NOMO-1 treated with DMSO at 0.1 percent for 48 hours (cell line): Measurements from ENCODE around the gene PTPRD.

Source experiments
- DNase-seq: peaks from one replicate; lab custom pipeline; 2025; ENCODE audit not compliant: unreplicated experiment; lab: John Stamatoyannopoulos, UW

PTPRD gene

GRCh38 chr9:10208691-10209069 lies 404.1 kb downstream of the PTPRD start:
- DNase-seq = no peak

- DNase-seq = no peak
Observed at GRCh38 chr9:10204276-10204675, 408.5 kb downstream of the PTPRD start.

DNA sequence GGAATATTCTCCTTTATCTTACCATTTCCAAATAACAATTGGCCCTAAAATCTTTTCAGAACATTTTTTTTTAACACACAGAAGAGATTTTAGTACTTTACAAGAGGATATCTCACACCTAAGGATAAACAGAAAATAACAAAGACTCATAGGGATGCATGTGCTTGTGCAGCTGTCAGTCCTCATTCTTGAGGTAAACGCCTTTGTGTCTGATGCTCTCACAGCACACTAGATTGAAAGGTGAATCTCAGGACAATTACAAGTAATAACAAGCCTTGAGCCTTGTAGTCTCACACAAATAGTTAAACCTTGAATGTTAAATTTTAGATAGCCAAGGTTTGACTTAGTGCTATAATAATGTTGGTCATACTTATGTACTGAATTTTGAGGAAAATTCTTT lies 439.2 kb downstream of the PTPRD start:
- DNase-seq = no peak

GRCh38 chr9:10172476-10172875 lies 440.3 kb downstream of the PTPRD start:
- no peak for DNase-seq

- DNase-seq = no peak
Observed at GRCh38 chr9:10168241-10168640, 444.6 kb downstream of the PTPRD start.

DNA sequence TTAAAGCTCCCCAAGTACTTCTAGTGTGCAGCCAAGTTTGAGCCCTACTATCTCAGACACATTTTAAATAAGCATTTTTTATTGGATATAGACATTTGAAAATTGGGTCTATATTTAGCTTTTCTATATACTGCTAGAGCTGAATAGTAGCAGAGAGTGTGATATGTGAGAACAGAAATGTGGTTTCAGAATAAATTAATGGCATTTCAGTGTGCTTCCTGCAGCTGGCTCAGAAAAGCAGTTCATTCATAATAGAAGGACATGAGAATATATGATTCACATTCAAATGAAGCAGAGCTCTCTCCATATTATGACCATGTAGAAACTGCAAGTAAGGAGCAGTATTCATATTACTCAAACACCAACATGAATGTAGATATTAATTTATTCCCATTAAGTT lies 464.0 kb downstream of the PTPRD start:
- no peak for DNase-seq

- DNase-seq = no peak
Observed at GRCh38 chr9:10146517-10147331, 466.1 kb downstream of the PTPRD start.

- DNase-seq = no peak
Observed at GRCh38 chr9:10144355-10144754, 468.4 kb downstream of the PTPRD start.

GRCh38 chr9:10135553-10135952 lies 477.2 kb downstream of the PTPRD start:
- no peak for DNase-seq

GRCh38 chr9:10134266-10134665 lies 478.5 kb downstream of the PTPRD start:
- DNase-seq = no peak

DNA sequence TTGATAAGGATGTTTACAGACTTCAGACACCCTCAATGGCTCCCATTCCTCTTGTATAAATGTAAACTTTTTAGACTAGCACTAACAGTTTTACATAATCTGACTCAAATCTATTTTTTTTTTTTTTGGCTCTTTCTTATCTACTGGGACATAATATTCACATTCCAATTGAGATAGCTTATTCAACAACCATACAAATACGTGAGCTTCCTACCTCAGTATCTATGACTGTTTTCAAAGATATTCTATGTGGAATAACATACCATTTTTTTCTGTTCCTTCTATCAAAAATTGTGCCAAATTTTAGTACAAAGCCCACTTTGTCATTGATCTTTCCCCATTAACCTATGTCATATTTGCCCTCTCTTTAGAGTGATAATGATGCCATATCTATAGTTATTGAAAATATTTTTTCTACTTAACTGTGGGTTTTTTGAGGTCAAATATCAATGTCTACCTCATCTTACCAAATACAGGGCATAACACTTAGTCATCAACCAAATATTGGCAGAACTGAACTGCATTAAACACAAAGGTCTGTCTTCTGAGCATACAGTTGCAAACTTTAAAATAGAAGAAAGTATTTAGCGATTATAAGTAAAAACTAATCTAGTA lies 482.6 kb downstream of the PTPRD start:
- no peak for DNase-seq

- DNase-seq = no peak
Observed at GRCh38 chr9:10127867-10128266, 484.9 kb downstream of the PTPRD start.

- DNase-seq = no peak
Observed at GRCh38 chr9:10112798-10113197, 500.0 kb downstream of the PTPRD start.

GRCh38 chr9:10112070-10112469 lies 500.7 kb downstream of the PTPRD start:
- no peak for DNase-seq

- no peak for DNase-seq
Observed at GRCh38 chr9:10108815-10109214, 504.0 kb downstream of the PTPRD start.

GRCh38 chr9:10104774-10105173 lies 508.0 kb downstream of the PTPRD start:
- no peak for DNase-seq

DNA sequence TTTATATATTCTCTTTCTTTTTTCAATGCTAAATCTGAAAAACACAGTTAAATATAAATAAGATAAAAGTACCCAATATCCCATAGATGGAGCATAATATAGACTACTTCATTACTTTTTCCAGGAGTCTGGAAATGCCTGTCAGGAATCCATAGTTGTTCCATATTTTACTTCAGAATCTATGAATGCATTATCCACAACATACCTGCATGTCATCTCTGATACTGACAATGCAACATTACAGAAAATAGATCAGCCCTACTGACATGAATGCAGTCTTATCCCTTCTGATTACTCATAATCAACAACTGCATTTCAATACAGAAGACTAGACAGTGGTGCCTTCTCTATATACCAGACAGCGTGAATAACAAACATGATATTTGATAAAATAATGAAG lies 517.6 kb downstream of the PTPRD start:
- DNase-seq = no peak

DNA sequence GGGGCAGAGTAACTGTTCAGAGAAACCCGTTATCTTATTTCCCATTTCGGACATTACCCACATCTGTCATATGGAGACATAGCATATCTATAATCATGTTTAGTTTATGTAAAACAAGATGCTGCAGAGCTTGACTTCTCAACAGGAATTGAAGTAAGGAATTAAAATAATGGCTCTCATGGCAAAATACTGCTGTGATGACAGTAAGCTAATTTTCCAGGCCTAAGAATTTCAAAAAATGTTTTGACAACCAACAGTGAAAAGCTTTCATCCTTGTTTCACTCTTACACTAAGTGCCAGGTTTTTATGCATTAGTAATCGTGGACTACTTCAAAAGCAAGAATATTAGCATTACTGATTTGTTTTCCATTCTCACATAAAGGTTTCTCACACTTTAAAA lies 518.2 kb downstream of the PTPRD start:
- DNase-seq = no peak

DNA sequence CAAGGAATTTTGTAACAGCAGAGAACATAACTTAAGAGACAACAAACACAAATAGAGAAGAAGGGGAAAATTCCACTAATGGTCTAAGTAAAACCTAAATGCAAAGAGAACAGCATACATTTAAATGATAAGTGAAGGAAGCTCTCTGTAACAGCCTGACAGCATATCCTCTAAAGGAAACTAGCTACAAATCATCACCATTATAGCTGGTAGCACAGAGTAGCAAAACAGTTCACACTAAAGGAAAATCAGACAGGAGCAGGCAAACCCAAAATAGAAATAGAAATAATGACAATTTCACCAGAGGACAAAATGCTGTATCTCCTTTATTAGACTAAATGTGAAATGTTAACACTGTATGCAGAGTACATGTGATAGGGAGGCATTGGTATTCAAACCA lies 532.8 kb downstream of the PTPRD start:
- no peak for DNase-seq

- no peak for DNase-seq
Observed at GRCh38 chr9:10079284-10079964, 533.4 kb downstream of the PTPRD start.

DNA sequence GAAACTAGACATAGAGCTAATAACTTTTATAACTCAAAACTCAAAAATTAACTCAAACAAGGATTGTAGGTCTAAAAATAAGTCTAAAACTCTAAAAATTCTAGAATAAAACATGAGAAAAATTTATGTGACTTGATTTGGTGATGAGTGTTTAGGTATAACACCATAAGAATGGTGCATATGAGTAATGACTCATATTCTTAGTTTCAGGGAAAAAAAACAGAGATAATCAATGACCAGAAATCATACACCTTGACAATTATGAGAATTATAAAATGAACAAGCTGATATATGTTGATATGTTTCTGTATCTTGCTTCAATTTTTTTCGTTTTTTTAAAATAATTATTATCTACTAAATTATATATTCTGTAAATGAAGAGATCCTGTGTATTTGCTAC lies 541.2 kb downstream of the PTPRD start:
- DNase-seq = no peak
